Measurements from ENCODE around the gene CLEC2D. TPM values are rescaled to one million over a fixed set of nuclear protein-coding genes. Genes with fewer than 3 reads are reported as not detected.

The CLEC2D gene
- total RNA-seq, 2 experiments from 2014 or later, result 56.9 to 146 TPM

DNA sequence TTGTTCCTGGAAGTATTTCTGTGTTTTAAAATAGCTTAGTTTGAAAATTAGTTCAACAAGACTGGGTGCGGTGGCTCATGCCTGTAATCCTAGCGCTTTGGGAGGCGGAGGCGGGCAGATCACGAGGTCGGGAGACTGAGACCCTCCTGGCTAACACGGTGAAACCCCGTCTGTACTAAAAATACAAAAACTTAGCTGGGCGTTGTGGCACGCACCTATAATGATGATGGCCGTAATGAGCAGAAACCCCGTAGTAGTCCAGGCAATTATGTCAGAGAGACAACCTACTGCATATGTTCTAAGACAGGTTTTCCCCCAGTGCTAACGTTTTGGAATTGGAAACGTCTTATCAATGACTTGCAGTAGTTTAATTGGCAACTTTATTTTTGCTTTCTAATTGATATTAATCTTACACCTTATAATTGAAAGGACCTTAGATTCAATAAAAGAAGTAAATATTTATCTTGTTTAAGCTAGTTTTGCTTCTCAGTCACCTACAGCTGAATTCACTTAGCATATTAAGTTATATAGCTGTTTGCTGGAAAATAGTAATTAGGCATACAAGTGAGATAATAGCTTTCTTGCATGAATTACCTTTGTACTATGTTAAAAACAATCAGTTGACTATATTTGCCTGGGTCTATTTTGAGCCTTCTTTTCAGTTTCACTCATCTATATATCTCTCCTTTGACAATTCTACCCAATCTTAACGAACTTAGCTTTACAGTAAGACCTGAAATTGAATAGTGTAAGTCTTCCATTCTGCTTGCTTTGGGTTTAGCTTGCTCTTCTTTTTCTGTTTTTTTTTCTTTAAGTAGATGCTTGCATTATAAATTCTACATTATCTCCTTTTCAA is 47.8 kb downstream of the CLEC2D start:
- H3K4me3 ChIP-seq (ENCODE audit: low read depth, low read length, poor library complexity, severe bottlenecking), result peak overlapping the region; percentile 8
- no TSS peak for BruUV-seq (replicated peaks)
- no peaks in the 10 kb centered on the region for H4K20me1 ChIP-seq (ENCODE audit: insufficient read depth, low read length)
- H3K36me3 ChIP-seq (ENCODE audit: insufficient read depth, low read length), result peaks cover 56% of the 10 kb centered on the region
- POLR2A ChIA-PET, result interaction anchor here (0.6 to 3.5 kb wide), 25 partner anchors 8 to 105 kb away, joined by 3 to 38 read pairs (median 4); partner anchors contain the start of genes CLEC2D and CLECL1
- H3K79me2 ChIP-seq (ENCODE audit: insufficient read depth, low read depth, low read length), result peaks cover 45% of the 10 kb centered on the region
- intact Hi-C loops (cut with micrococcal nuclease; ENCODE audit: unreplicated experiment), result no loop called here
- TF ChIP-seq, protein P1, sequence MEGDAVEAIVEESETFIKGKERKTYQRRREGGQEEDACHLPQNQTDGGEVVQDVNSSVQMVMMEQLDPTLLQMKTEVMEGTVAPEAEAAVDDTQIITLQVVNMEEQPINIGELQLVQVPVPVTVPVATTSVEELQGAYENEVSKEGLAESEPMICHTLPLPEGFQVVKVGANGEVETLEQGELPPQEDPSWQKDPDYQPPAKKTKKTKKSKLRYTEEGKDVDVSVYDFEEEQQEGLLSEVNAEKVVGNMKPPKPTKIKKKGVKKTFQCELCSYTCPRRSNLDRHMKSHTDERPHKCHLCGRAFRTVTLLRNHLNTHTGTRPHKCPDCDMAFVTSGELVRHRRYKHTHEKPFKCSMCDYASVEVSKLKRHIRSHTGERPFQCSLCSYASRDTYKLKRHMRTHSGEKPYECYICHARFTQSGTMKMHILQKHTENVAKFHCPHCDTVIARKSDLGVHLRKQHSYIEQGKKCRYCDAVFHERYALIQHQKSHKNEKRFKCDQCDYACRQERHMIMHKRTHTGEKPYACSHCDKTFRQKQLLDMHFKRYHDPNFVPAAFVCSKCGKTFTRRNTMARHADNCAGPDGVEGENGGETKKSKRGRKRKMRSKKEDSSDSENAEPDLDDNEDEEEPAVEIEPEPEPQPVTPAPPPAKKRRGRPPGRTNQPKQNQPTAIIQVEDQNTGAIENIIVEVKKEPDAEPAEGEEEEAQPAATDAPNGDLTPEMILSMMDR (conservative IDR thresholded peaks at IDR 0.05; ENCODE audit: low read length), result no peak
- TF ChIP-seq EZH2phosphoT487 (IDR thresholded peaks at IDR 0.05; ENCODE audit: borderline replicate concordance, low read depth, low read length), result no peak
- H2AFZ ChIP-seq (ENCODE audit: low read length), result no peak overlapping the region
- peak overlapping the region; percentile 99 for H3K27ac ChIP-seq (ENCODE audit: low read depth, low read length, poor library complexity, severe bottlenecking)
- CTCF ChIA-PET (ENCODE audit: unreplicated experiment), result interaction anchor here (0.7 to 2.1 kb wide), 3 partner anchors 9 to 16 kb away, joined by 3 to 5 read pairs (median 3); no protein-coding TSS in a partner anchor
- peaks cover 99% of the 10 kb centered on the region for H3K4me1 ChIP-seq (ENCODE audit: insufficient read depth, low read length, poor library complexity, severe bottlenecking)
- H3K4me2 ChIP-seq (ENCODE audit: low read length), result peak overlapping the region; percentile 49
- H3K9me3 ChIP-seq (ENCODE audit: low read length), result no peaks in the 10 kb centered on the region
- H3K9me2 ChIP-seq (ENCODE audit: insufficient read depth, low read length), result no peaks in the 10 kb centered on the region
- peak; percentile 70 for DNase-seq (ENCODE audit: low spot score)

DNA sequence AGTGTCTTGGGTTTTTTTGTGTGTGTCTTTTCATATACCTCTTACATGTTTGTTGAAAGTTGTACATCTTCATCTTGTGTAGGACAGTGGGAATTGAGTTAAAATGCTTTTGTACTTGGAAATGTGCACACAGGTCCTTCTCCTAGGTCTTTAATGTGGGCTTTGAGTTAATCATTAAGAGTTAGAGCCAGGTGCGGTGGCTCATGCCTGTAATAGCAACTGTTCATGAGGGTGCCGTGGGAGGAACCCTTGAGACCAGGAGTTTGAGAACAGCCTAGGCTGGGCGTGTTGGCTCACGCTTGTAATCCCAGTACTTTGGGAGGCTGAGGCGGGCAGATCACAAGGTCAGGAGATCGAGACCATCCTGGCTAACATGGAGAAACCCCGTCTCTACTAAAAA is 49.5 kb downstream of the CLEC2D start:
- TF ChIP-seq EZH2phosphoT487 (IDR thresholded peaks at IDR 0.05; ENCODE audit: borderline replicate concordance, low read depth, low read length), result no peak
- TF ChIP-seq, protein P1 (conservative IDR thresholded peaks at IDR 0.05; ENCODE audit: low read length), result no peak
- Histone ChIP-seq H3K4me2 (ENCODE audit: low read length) (peak overlapping the region; percentile 32), H3K4me3 (ENCODE audit: low read depth, low read length, poor library complexity, severe bottlenecking) (peak overlapping the region; percentile 0), H3K9me3 (ENCODE audit: low read length) (no peaks in the 10 kb centered on the region), H3K27ac (ENCODE audit: low read depth, low read length, poor library complexity, severe bottlenecking) (peak overlapping the region; percentile 99), H2AFZ (ENCODE audit: low read length) (no peak overlapping the region), H3K9me2 (ENCODE audit: insufficient read depth, low read length) (no peaks in the 10 kb centered on the region), H3K36me3 (ENCODE audit: insufficient read depth, low read length) (peaks cover 70% of the 10 kb centered on the region), H3K79me2 (ENCODE audit: insufficient read depth, low read depth, low read length) (peaks cover 61% of the 10 kb centered on the region), H3K4me1 (ENCODE audit: insufficient read depth, low read length, poor library complexity, severe bottlenecking) (peaks cover 100% of the 10 kb centered on the region), H4K20me1 (ENCODE audit: insufficient read depth, low read length) (no peaks in the 10 kb centered on the region)
- intact Hi-C loops (cut with micrococcal nuclease; ENCODE audit: unreplicated experiment), result no loop called here
- CTCF ChIA-PET (ENCODE audit: unreplicated experiment), result interaction anchor here (2.1 kb wide), 1 partner anchor 11 kb away, joined by 5 read pairs; no protein-coding TSS in a partner anchor
- no TSS peak for BruUV-seq (replicated peaks)
- POLR2A ChIA-PET, result interaction anchor here (1.6 to 4.5 kb wide), 6 partner anchors 8 to 49 kb away, joined by 3 to 98 read pairs (median 28); partner anchors contain the start of genes CLEC2D and CLECL1
- no peak for DNase-seq (ENCODE audit: low spot score)

Measured in OCI-LY7 (cell line).